HL-60 (cell line): ENCODE data around the gene PPP1R9B.

Experiments used
- DNase-seq, 2 experiments: peaks; one replicate each; pipeline ENCODE4 v3.0.0-alpha.2; 2010 to 2020; ENCODE audit warnings: low read depth in 1 of 2, low spot score in 1 of 2
- H3K27ac ChIP-seq: fragments of 250-450 bp; sonication (Bioruptor Pico); replicated peaks from 2 replicates; pipeline ENCODE4 v1.5.1; 2020; ENCODE audit warnings: mild to moderate bottlenecking, moderate library complexity
- H3K27me3 ChIP-seq: fragments of 250-450 bp; sonication (Bioruptor Pico); 2 replicates; pipeline ENCODE4 v1.5.1; 2021; ENCODE audit warnings: mild to moderate bottlenecking, moderate library complexity; ENCODE audit not compliant: insufficient read depth, poor library complexity, severe bottlenecking
- H3K4me3 ChIP-seq: replicated peaks from 2 replicates; pipeline ENCODE4 v1.5.1; 2011; ENCODE audit warnings: mild to moderate bottlenecking, control low read depth, low read length; ENCODE audit not compliant: insufficient read depth
- CTCF ChIP-seq: IDR thresholded peaks from one replicate; pipeline ENCODE4 v1.5.1; 2011; ENCODE audit warnings: low read length, control low read depth, inconsistent platforms; ENCODE audit not compliant: insufficient read depth
- GABPA ChIP-seq: IDR thresholded peaks from 2 replicates; pipeline ENCODE4 v1.6.1; 2012; ENCODE audit warnings: low read depth
- POLR2AphosphoS5 ChIP-seq: IDR thresholded peaks from 2 replicates; pipeline ENCODE4 v1.6.1; 2012; ENCODE audit warnings: low read depth
- REST ChIP-seq: IDR thresholded peaks from 2 replicates; pipeline ENCODE4 v1.6.1; 2012; ENCODE audit warnings: low read depth; ENCODE audit not compliant: insufficient replicate concordance
- SPI1 ChIP-seq: IDR thresholded peaks from 2 replicates; pipeline ENCODE4 v1.6.1; 2012; ENCODE audit warnings: low read depth, mild to moderate bottlenecking, borderline replicate concordance

The PPP1R9B gene

GRCh38 chr17:50166518-50167181, 16.2 kb upstream of the PPP1R9B start:
- no peak for TF ChIP-seq POLR2AphosphoS5
- TF ChIP-seq CTCF: no peak
- TF ChIP-seq GABPA: no peak
- TF ChIP-seq REST: no peak
- no peak for TF ChIP-seq SPI1
- DNase-seq: no peak
- peaks cover 5% of the 10 kb centered on the region for H3K27me3 ChIP-seq
- H3K27ac ChIP-seq: no peak overlapping the region
- no peak overlapping the region for H3K4me3 ChIP-seq

- peaks cover 5% of the 10 kb centered on the region for H3K27me3 ChIP-seq
- TF ChIP-seq CTCF (no peak), SPI1 (no peak), REST (no peak), GABPA (no peak), POLR2AphosphoS5 (no peak)
- DNase-seq: no peak
- H3K4me3 ChIP-seq: no peak within 1 kb of the TSS
- H3K27ac ChIP-seq: no peak within 1 kb of the TSS
Measured at GRCh38 chr17:50165867-50166517, 15.5 kb upstream of the PPP1R9B start, which contains the start of gene SGCA. Gene SGCA, plus strand, starts transcription at chr17:50166005. Its CDS starts 36 bp downstream, at chr17:50166041.

- DNase-seq: no peak
- H3K4me3 ChIP-seq: no peak overlapping the region
- no peak overlapping the region for H3K27ac ChIP-seq
- no peak for TF ChIP-seq CTCF
- TF ChIP-seq GABPA: no peak
- TF ChIP-seq SPI1: no peak
- no peak for TF ChIP-seq REST
- TF ChIP-seq POLR2AphosphoS5: no peak
- peaks cover 5% of the 10 kb centered on the region for H3K27me3 ChIP-seq
Measured at GRCh38 chr17:50165466-50165865, 15.0 kb upstream of the PPP1R9B start.
